GM23338 (cell line): ENCODE results near the gene IL7R. TPM values are rescaled to one million over a fixed set of nuclear protein-coding genes. Genes with fewer than 3 reads are reported as not detected.

ENCODE experiments used
- ATAC-seq: fragments of 200-7000 bp; cut with Tn5 transposase; 3 replicates; pipeline ENCODE4 v1.9.1; 2020
- DNase-seq: peaks from one replicate; pipeline ENCODE4 v3.0.0-alpha.2; 2015; ENCODE audit warnings: low spot score
- H2AFZ ChIP-seq: fragments of 200-600 bp; sonication (generic); 2 replicates; pipeline ENCODE4 v1.8.0; 2016; ENCODE audit warnings: antibody characterized with exemption, mild to moderate bottlenecking, moderate library complexity
- H3F3A ChIP-seq: fragments of 200-600 bp; sonication (generic); replicated peaks from 2 replicates; pipeline ENCODE4 v1.8.0; 2017; ENCODE audit warnings: antibody characterized with exemption, mixed run types, low read depth
- H3K27ac ChIP-seq: fragments of 200-600 bp; sonication (generic); 2 replicates; pipeline ENCODE4 v1.6.1; 2016; ENCODE audit warnings: low read depth
- H3K27me3 ChIP-seq: fragments of 200-600 bp; sonication (generic); 2 replicates; pipeline ENCODE4 v1.8.0; 2016; ENCODE audit warnings: mild to moderate bottlenecking, mixed run types, moderate library complexity; ENCODE audit not compliant: insufficient read depth
- H3K36me3 ChIP-seq: fragments of 200-600 bp; sonication (generic); 2 replicates; pipeline ENCODE4 v1.8.0; 2016; ENCODE audit warnings: mild to moderate bottlenecking; ENCODE audit not compliant: insufficient read depth
- H3K4me1 ChIP-seq: fragments of 200-600 bp; sonication (generic); 2 replicates; pipeline ENCODE4 v1.8.0; 2016; ENCODE audit warnings: mild to moderate bottlenecking, moderate library complexity; ENCODE audit not compliant: insufficient read depth
- H3K4me2 ChIP-seq: fragments of 200-600 bp; sonication (generic); 2 replicates; pipeline ENCODE4 v1.7.1; 2017; ENCODE audit warnings: mixed run types
- H3K4me3 ChIP-seq: fragments of 200-600 bp; sonication (generic); 2 replicates; pipeline ENCODE4 v1.6.1; 2016; ENCODE audit warnings: mixed run types
- H3K79me2 ChIP-seq: fragments of 200-600 bp; sonication (generic); replicated peaks from 2 replicates; pipeline ENCODE4 v1.8.0; 2017; ENCODE audit warnings: mild to moderate bottlenecking; ENCODE audit not compliant: insufficient read depth
- H3K9me2 ChIP-seq: fragments of 200-600 bp; sonication (generic); 2 replicates; pipeline ENCODE4 v1.8.0; 2017; ENCODE audit not compliant: insufficient read depth
- H4K20me1 ChIP-seq: fragments of 200-600 bp; sonication (generic); replicated peaks from 2 replicates; pipeline ENCODE4 v1.8.0; 2017; ENCODE audit warnings: mild to moderate bottlenecking; ENCODE audit not compliant: insufficient read depth
- H3K27ac Mint-ChIP-seq: 2 replicates; pipeline ENCODE4 v1.8.0; 2020; ENCODE audit warnings: inconsistent platforms, mild to moderate bottlenecking, moderate library complexity, mixed read lengths
- H3K27me3 Mint-ChIP-seq: 3 replicates; pipeline ENCODE4 v1.8.0; 2022; ENCODE audit warnings: low read depth, mild to moderate bottlenecking, moderate library complexity, mixed read lengths, inconsistent platforms; ENCODE audit not compliant: insufficient read depth, poor library complexity
- H3K36me3 Mint-ChIP-seq: 3 replicates; pipeline ENCODE4 v1.8.0; 2021; ENCODE audit warnings: low read depth, mild to moderate bottlenecking, inconsistent platforms, moderate library complexity, mixed read lengths
- H3K4me1 Mint-ChIP-seq: 3 replicates; pipeline ENCODE4 v1.8.0; 2020; ENCODE audit warnings: mild to moderate bottlenecking, inconsistent platforms, mixed read lengths
- H3K4me3 Mint-ChIP-seq: 3 replicates; pipeline ENCODE4 v1.8.0; 2021; ENCODE audit warnings: moderate library complexity, mild to moderate bottlenecking, inconsistent platforms, mixed read lengths
- H3K9me3 Mint-ChIP-seq: 3 replicates; pipeline ENCODE4 v1.8.0; 2020; ENCODE audit warnings: moderate library complexity, mild to moderate bottlenecking, inconsistent platforms, mixed read lengths
- CREB1 ChIP-seq: fragments of 250-450 bp; sonication (Bioruptor Pico); IDR thresholded peaks from 2 replicates; pipeline ENCODE4 v1.5.0; 2020; ENCODE audit warnings: low read depth, mild to moderate bottlenecking, moderate library complexity
- CTCF ChIP-seq, 2 experiments: fragments of 200-600 bp in 1 of 2; sonication (generic) in 1 of 2; conservative IDR thresholded peaks; 2 replicates each; pipeline versions ENCODE4 v1.5.1 to v1.6.1; 2016 to 2017; ENCODE audit warnings: antibody characterized with exemption in 2 of 2, low read depth in 2 of 2, mild to moderate bottlenecking in 2 of 2, moderate library complexity in 1 of 2
- EZH2 ChIP-seq: fragments of 200-600 bp; sonication (generic); IDR thresholded peaks from one replicate; pipeline ENCODE4 v1.8.0; 2017; ENCODE audit warnings: antibody characterized with exemption, mild to moderate bottlenecking, low read depth; ENCODE audit not compliant: unreplicated experiment
- EZH2phosphoT487 ChIP-seq: fragments of 200-600 bp; sonication (generic); IDR thresholded peaks from one replicate; pipeline ENCODE4 v1.8.1; 2018; ENCODE audit warnings: antibody characterized with exemption; ENCODE audit not compliant: unreplicated experiment
- JUNB ChIP-seq: IDR thresholded peaks from one replicate; pipeline ENCODE4 v1.6.1; 2016; ENCODE audit warnings: antibody characterized with exemption; ENCODE audit not compliant: unreplicated experiment
- NANOG ChIP-seq: IDR thresholded peaks from 2 replicates; pipeline ENCODE4 v1.6.1; 2016; ENCODE audit warnings: antibody characterized with exemption, borderline replicate concordance
- POLR2AphosphoS5 ChIP-seq: IDR thresholded peaks from 2 replicates; pipeline ENCODE4 v1.6.1; 2016; ENCODE audit warnings: antibody characterized with exemption, low read depth
- STAT1 ChIP-seq: IDR thresholded peaks from one replicate; pipeline ENCODE4 v1.6.1; 2016; ENCODE audit warnings: antibody characterized with exemption; ENCODE audit not compliant: unreplicated experiment
- ZNF114 ChIP-seq: fragments of 250-450 bp; sonication (Bioruptor Pico); IDR thresholded peaks from 2 replicates; pipeline ENCODE4 v1.5.0; 2020; ENCODE audit warnings: mild to moderate bottlenecking, moderate library complexity
- ZNF331 ChIP-seq: fragments of 250-450 bp; sonication (Bioruptor Pico); IDR thresholded peaks from 2 replicates; pipeline ENCODE4 v1.5.0; 2020; ENCODE audit warnings: low read depth, mild to moderate bottlenecking, moderate library complexity
- polyA plus RNA-seq: library from polyadenylated mRNA; unstranded; fragments of >200 nt; fragmentation: Nextera tagmentation; extraction: Ambion mirVana; gene quantifications from 2 replicates; pipeline ENCODE4 v1.2.1, GENCODE V29; 2016
- total RNA-seq: library from RNA; depleted of rRNA; stranded (reverse); fragments of >200 nt; shearing (Covaris generic); gene quantifications from 2 replicates; pipeline ENCODE4 v1.2.3, GENCODE V29; 2014
- TF ChIP-seq, protein P1 (sequence below): IDR thresholded peaks from one replicate; pipeline ENCODE4 v1.6.1; 2018; ENCODE audit warnings: antibody characterized with exemption; ENCODE audit not compliant: unreplicated experiment
- TF ChIP-seq, protein P2 (sequence below): fragments of 250-450 bp; sonication (Bioruptor Pico); IDR thresholded peaks from 2 replicates; pipeline ENCODE4 v1.5.0; 2020; ENCODE audit warnings: mild to moderate bottlenecking, moderate library complexity
- TF ChIP-seq, protein P3 (sequence below): IDR thresholded peaks from 2 replicates; pipeline ENCODE4 v1.6.1; 2016; ENCODE audit warnings: antibody characterized with exemption

Gene IL7R
- total and polyA plus RNA-seq, 2 experiments from 2014 or later = not detected

- Histone ChIP-seq H3K4me1 (no peaks in the 10 kb centered on the region), H3K27ac (no peak overlapping the region), H3K4me2 (no peak overlapping the region), H3K79me2 (no peaks in the 10 kb centered on the region), H3F3A (no peaks in the 10 kb centered on the region), H3K9me2 (no peaks in the 10 kb centered on the region), H2AFZ (no peak overlapping the region), H4K20me1 (no peaks in the 10 kb centered on the region), H3K4me3 (no peak overlapping the region), H3K36me3 (no peaks in the 10 kb centered on the region), H3K27me3 (no peaks in the 10 kb centered on the region)
- peaks cover 2% of the 10 kb centered on the region for H3K27me3 Mint-ChIP-seq
- no peak overlapping the region for H3K4me3 Mint-ChIP-seq
- DNase-seq (no peak), ATAC-seq (no peak)
- no peak overlapping the region for H3K27ac Mint-ChIP-seq
- no peaks in the 10 kb centered on the region for H3K4me1 Mint-ChIP-seq
- H3K9me3 Mint-ChIP-seq = no peaks in the 10 kb centered on the region
- H3K36me3 Mint-ChIP-seq = no peaks in the 10 kb centered on the region
- no peak for TF ChIP-seq CREB1 (CRISPR knock-in tag)
- TF ChIP-seq, protein P1, sequence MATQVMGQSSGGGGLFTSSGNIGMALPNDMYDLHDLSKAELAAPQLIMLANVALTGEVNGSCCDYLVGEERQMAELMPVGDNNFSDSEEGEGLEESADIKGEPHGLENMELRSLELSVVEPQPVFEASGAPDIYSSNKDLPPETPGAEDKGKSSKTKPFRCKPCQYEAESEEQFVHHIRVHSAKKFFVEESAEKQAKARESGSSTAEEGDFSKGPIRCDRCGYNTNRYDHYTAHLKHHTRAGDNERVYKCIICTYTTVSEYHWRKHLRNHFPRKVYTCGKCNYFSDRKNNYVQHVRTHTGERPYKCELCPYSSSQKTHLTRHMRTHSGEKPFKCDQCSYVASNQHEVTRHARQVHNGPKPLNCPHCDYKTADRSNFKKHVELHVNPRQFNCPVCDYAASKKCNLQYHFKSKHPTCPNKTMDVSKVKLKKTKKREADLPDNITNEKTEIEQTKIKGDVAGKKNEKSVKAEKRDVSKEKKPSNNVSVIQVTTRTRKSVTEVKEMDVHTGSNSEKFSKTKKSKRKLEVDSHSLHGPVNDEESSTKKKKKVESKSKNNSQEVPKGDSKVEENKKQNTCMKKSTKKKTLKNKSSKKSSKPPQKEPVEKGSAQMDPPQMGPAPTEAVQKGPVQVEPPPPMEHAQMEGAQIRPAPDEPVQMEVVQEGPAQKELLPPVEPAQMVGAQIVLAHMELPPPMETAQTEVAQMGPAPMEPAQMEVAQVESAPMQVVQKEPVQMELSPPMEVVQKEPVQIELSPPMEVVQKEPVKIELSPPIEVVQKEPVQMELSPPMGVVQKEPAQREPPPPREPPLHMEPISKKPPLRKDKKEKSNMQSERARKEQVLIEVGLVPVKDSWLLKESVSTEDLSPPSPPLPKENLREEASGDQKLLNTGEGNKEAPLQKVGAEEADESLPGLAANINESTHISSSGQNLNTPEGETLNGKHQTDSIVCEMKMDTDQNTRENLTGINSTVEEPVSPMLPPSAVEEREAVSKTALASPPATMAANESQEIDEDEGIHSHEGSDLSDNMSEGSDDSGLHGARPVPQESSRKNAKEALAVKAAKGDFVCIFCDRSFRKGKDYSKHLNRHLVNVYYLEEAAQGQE = no peak
- TF ChIP-seq JUNB = no peak
- TF ChIP-seq EZH2phosphoT487 = no peak
- TF ChIP-seq EZH2 = no peak
- no peak for TF ChIP-seq STAT1
- no peak for TF ChIP-seq POLR2AphosphoS5
- TF ChIP-seq, protein P2, sequence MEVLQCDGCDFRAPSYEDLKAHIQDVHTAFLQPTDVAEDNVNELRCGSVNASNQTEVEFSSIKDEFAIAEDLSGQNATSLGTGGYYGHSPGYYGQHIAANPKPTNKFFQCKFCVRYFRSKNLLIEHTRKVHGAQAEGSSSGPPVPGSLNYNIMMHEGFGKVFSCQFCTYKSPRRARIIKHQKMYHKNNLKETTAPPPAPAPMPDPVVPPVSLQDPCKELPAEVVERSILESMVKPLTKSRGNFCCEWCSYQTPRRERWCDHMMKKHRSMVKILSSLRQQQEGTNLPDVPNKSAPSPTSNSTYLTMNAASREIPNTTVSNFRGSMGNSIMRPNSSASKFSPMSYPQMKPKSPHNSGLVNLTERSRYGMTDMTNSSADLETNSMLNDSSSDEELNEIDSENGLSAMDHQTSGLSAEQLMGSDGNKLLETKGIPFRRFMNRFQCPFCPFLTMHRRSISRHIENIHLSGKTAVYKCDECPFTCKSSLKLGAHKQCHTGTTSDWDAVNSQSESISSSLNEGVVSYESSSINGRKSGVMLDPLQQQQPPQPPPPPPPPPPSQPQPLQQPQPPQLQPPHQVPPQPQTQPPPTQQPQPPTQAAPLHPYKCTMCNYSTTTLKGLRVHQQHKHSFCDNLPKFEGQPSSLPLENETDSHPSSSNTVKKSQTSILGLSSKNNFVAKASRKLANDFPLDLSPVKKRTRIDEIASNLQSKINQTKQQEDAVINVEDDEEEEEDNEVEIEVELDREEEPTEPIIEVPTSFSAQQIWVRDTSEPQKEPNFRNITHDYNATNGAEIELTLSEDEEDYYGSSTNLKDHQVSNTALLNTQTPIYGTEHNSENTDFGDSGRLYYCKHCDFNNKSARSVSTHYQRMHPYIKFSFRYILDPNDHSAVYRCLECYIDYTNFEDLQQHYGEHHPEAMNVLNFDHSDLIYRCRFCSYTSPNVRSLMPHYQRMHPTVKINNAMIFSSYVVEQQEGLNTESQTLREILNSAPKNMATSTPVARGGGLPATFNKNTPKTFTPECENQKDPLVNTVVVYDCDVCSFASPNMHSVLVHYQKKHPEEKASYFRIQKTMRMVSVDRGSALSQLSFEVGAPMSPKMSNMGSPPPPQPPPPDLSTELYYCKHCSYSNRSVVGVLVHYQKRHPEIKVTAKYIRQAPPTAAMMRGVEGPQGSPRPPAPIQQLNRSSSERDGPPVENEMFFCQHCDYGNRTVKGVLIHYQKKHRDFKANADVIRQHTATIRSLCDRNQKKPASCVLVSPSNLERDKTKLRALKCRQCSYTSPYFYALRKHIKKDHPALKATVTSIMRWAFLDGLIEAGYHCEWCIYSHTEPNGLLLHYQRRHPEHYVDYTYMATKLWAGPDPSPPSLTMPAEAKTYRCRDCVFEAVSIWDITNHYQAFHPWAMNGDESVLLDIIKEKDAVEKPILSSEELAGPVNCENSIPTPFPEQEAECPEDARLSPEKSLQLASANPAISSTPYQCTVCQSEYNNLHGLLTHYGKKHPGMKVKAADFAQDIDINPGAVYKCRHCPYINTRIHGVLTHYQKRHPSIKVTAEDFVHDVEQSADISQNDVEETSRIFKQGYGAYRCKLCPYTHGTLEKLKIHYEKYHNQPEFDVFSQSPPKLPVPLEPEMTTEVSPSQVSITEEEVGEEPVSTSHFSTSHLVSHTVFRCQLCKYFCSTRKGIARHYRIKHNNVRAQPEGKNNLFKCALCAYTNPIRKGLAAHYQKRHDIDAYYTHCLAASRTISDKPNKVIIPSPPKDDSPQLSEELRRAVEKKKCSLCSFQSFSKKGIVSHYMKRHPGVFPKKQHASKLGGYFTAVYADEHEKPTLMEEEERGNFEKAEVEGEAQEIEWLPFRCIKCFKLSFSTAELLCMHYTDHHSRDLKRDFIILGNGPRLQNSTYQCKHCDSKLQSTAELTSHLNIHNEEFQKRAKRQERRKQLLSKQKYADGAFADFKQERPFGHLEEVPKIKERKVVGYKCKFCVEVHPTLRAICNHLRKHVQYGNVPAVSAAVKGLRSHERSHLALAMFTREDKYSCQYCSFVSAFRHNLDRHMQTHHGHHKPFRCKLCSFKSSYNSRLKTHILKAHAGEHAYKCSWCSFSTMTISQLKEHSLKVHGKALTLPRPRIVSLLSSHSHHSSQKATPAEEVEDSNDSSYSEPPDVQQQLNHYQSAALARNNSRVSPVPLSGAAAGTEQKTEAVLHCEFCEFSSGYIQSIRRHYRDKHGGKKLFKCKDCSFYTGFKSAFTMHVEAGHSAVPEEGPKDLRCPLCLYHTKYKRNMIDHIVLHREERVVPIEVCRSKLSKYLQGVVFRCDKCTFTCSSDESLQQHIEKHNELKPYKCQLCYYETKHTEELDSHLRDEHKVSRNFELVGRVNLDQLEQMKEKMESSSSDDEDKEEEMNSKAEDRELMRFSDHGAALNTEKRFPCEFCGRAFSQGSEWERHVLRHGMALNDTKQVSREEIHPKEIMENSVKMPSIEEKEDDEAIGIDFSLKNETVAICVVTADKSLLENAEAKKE (CRISPR knock-in tag) = no peak
- TF ChIP-seq, protein P3, sequence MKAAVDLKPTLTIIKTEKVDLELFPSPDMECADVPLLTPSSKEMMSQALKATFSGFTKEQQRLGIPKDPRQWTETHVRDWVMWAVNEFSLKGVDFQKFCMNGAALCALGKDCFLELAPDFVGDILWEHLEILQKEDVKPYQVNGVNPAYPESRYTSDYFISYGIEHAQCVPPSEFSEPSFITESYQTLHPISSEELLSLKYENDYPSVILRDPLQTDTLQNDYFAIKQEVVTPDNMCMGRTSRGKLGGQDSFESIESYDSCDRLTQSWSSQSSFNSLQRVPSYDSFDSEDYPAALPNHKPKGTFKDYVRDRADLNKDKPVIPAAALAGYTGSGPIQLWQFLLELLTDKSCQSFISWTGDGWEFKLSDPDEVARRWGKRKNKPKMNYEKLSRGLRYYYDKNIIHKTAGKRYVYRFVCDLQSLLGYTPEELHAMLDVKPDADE = no peak
- TF ChIP-seq ZNF331 (CRISPR knock-in tag) = no peak
- no peak for TF ChIP-seq NANOG
- TF ChIP-seq CTCF (conservative IDR thresholded peaks at IDR 0.05; ENCODE audit: low read depth in 2 of 2) = no peak
- TF ChIP-seq ZNF114 (CRISPR knock-in tag) = no peak
Observed at GRCh38 chr5:35810601-35811000, 46.1 kb upstream of the IL7R start.
